K562 treated with DMSO at 1 percent for 48 hours (cell line): ENCODE data around the gene POLR2M. TPM values are rescaled to one million over a fixed set of nuclear protein-coding genes. Genes with fewer than 3 reads are reported as not detected.

Source experiments
- total RNA-seq: library from RNA; unstranded; fragments of 300-600 nt; gene quantifications from 2 replicates; pipeline ENCODE4 v1.2.3, GENCODE V29; 2022; ENCODE audit warnings: low replicate concordance; ENCODE audit errors: extremely low read depth

Gene POLR2M
- not detected in 2 replicates for total RNA-seq

DNA sequence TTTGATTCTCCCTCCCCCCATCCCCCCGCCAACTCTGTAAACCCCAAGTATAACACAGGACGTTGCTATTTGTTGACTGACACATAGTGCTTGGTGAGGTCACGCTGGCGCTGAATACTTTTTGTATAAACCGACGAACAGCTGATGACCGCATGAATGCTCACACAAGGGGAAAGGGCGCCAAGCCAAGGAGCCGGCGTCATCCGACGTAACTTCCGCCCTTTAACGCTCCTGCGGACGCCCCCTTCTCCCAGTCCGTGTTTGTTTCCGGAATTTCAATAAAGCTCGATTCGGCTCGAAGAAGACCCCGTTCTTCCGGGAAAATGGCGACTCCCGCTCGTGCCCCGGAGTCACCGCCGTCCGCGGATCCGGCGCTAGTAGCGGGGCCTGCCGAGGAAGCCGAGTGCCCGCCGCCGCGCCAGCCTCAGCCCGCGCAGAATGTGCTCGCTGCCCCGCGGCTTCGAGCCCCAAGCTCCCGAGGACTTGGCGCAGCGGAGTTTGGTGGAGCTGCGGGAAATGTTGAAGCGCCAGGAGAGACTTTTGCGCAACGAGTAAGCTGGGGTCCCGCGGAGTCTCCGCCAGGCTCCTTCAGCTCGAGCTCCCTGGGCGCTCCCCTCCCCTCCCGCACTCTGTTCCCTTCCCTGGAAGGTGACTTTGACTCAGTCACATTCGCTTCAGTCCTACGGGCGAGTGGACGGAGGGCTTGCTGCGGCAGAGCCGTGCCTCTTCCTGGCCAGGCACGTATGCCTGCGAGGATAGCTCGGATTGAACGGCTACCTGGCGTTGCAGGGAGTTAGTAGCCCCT lies at the start of gene POLR2M:
POLR2M (plus strand) TSS at position 310 of the 805 bp plus-strand sequence; CDS start at position 439, 129 bp downstream.

Other genes starting within 250 kb of the POLR2M start
- gene MYZAP, start 114.8 kb upstream of the POLR2M start, total RNA-seq, result not detected in 2 replicates